ENCODE data around the gene PRR5L. TPM values are rescaled to one million over a fixed set of nuclear protein-coding genes. Genes with fewer than 3 reads are reported as not detected.

The PRR5L gene
- total and polyA plus RNA-seq, 2 experiments from 2014 or later = 3.1 to 7.5 TPM

DNA sequence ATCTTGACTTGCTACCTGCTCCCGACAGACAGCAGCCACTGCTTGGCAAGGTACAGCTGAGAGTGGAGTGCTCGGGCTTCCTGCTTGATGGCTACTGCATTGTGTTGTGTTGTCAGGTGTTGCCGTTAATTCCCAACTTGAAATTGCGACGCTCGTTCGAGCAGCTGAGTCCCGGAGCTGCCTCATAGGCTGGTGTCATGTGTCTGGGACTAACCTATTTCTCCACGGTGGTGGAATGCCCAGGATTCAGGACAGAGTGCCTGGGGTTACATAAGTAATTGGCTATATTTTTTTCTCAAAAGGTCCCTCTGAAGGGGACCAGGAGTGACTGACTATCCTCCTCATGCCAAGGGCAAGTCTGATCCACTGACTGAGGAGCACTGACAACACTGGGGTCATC, 25.4 kb upstream of the PRR5L start:
- WGBS (ENCODE audit: low lambda C conversion rate, missing lambda C conversion rate) = 96% methylated on average over 9 of the region's 9 CpGs
- H3K27ac ChIP-seq = no peak overlapping the region
- no peak for DNase-seq (ENCODE audit: low spot score)
- no peaks in the 10 kb centered on the region for H3K4me1 ChIP-seq (ENCODE audit: insufficient read depth)
- H3K9me3 ChIP-seq (ENCODE audit: low read depth) = no peaks in the 10 kb centered on the region
- H2AFZ ChIP-seq = no peak overlapping the region
- H3K27me3 ChIP-seq = no peaks in the 10 kb centered on the region
- H3K36me3 ChIP-seq (replicated peaks; ENCODE audit: insufficient read depth, low read depth) = no peaks in the 10 kb centered on the region
- H3K79me2 ChIP-seq = no peaks in the 10 kb centered on the region
- no peak overlapping the region for H3K4me3 ChIP-seq
- TF ChIP-seq EZH2 (IDR thresholded peaks at IDR 0.05; ENCODE audit: borderline replicate concordance) (no peak), EZH2phosphoT487 (IDR thresholded peaks at IDR 0.05; ENCODE audit: low read depth, severe bottlenecking, unreplicated experiment) (no peak)
- TF ChIP-seq, protein P1, sequence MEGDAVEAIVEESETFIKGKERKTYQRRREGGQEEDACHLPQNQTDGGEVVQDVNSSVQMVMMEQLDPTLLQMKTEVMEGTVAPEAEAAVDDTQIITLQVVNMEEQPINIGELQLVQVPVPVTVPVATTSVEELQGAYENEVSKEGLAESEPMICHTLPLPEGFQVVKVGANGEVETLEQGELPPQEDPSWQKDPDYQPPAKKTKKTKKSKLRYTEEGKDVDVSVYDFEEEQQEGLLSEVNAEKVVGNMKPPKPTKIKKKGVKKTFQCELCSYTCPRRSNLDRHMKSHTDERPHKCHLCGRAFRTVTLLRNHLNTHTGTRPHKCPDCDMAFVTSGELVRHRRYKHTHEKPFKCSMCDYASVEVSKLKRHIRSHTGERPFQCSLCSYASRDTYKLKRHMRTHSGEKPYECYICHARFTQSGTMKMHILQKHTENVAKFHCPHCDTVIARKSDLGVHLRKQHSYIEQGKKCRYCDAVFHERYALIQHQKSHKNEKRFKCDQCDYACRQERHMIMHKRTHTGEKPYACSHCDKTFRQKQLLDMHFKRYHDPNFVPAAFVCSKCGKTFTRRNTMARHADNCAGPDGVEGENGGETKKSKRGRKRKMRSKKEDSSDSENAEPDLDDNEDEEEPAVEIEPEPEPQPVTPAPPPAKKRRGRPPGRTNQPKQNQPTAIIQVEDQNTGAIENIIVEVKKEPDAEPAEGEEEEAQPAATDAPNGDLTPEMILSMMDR (IDR thresholded peaks at IDR 0.05; ENCODE audit: poor library complexity) = no peak
- no peaks in the 10 kb centered on the region for H4K20me1 ChIP-seq (ENCODE audit: insufficient read depth, poor library complexity, severe bottlenecking)
- no peak overlapping the region for H3K4me2 ChIP-seq
- H3K9me2 ChIP-seq (replicated peaks; ENCODE audit: insufficient read depth) = no peaks in the 10 kb centered on the region

DNA sequence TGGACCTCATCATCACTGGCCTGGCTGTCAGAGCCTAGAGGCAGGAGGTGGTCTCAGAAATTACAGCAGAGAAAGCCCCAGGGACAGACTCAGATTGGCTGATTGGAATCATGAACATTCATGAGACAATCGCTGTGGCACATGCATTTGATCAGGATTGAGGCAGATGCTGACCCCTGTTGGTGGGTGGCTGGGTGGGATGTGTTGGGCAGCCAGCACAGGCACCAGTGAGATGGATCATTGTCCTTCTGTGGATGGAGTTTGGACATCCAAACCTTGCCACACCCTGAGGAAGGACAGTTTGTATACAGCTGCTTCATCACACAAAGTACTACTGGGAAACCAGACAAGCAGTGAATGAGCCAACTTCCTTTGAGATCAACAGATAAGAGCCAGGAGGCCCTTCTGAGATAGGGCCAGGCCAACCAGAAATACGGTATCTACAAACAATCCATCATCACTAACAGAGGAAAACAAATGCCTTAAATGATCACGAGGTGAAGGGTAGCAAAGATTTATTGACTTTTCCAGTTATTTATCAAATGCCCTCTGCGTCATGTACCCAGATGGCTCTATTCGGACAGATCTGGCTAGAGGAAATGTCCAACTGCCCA, 24.2 kb upstream of the PRR5L start:
- no peaks in the 10 kb centered on the region for H3K9me2 ChIP-seq (replicated peaks; ENCODE audit: insufficient read depth)
- TF ChIP-seq, protein P1 (IDR thresholded peaks at IDR 0.05; ENCODE audit: poor library complexity) = no peak
- TF ChIP-seq EZH2phosphoT487 (IDR thresholded peaks at IDR 0.05; ENCODE audit: low read depth, severe bottlenecking, unreplicated experiment) = no peak
- no peak for TF ChIP-seq EZH2 (IDR thresholded peaks at IDR 0.05; ENCODE audit: borderline replicate concordance)
- no peaks in the 10 kb centered on the region for H3K27me3 ChIP-seq
- H3K4me3 ChIP-seq = no peak overlapping the region
- no peaks in the 10 kb centered on the region for H3K79me2 ChIP-seq
- H4K20me1 ChIP-seq (ENCODE audit: insufficient read depth, poor library complexity, severe bottlenecking) = no peaks in the 10 kb centered on the region
- no peaks in the 10 kb centered on the region for H3K9me3 ChIP-seq (ENCODE audit: low read depth)
- WGBS (ENCODE audit: low lambda C conversion rate, missing lambda C conversion rate) = 81% methylated on average over 5 of the region's 5 CpGs
- no peaks in the 10 kb centered on the region for H3K36me3 ChIP-seq (replicated peaks; ENCODE audit: insufficient read depth, low read depth)
- H3K27ac ChIP-seq = no peak overlapping the region
- no peaks in the 10 kb centered on the region for H3K4me1 ChIP-seq (ENCODE audit: insufficient read depth)
- no peak for DNase-seq (ENCODE audit: low spot score)
- no peak overlapping the region for H3K4me2 ChIP-seq
- H2AFZ ChIP-seq = no peak overlapping the region

DNA sequence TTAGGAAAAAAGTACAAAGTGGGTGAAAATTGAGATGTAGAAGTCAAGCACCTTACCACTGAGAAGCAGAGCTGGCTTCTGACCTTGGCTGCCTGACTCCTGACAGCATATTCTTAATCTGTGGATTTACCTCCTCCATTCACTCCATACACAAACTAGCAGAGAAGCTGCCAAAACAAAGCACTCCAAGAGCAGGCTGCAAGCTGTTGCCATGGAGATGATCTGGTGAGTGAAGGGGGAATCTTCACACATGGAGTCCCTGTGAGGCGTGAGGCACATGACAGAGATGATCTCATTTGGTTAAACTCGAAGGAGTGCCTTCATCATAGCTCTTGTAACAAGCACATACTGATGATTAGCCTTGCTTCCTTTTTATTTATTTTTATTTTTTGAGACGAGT, 23.0 kb upstream of the PRR5L start:
- Histone ChIP-seq H3K79me2 (no peaks in the 10 kb centered on the region), H3K9me3 (ENCODE audit: low read depth) (no peaks in the 10 kb centered on the region), H3K9me2 (replicated peaks; ENCODE audit: insufficient read depth) (no peaks in the 10 kb centered on the region), H3K27me3 (no peaks in the 10 kb centered on the region), H3K4me2 (no peak overlapping the region), H3K4me3 (no peak overlapping the region), H3K4me1 (ENCODE audit: insufficient read depth) (no peaks in the 10 kb centered on the region), H2AFZ (no peak overlapping the region), H3K27ac (no peak overlapping the region), H4K20me1 (ENCODE audit: insufficient read depth, poor library complexity, severe bottlenecking) (no peaks in the 10 kb centered on the region), H3K36me3 (replicated peaks; ENCODE audit: insufficient read depth, low read depth) (no peaks in the 10 kb centered on the region)
- no peak for DNase-seq (ENCODE audit: low spot score)
- TF ChIP-seq, protein P1 (IDR thresholded peaks at IDR 0.05; ENCODE audit: poor library complexity) = no peak
- TF ChIP-seq EZH2phosphoT487 (IDR thresholded peaks at IDR 0.05; ENCODE audit: low read depth, severe bottlenecking, unreplicated experiment) (no peak), EZH2 (IDR thresholded peaks at IDR 0.05; ENCODE audit: borderline replicate concordance) (no peak)
- 87% methylated on average over 3 of the region's 3 CpGs for WGBS (ENCODE audit: low lambda C conversion rate, missing lambda C conversion rate)
